Fibroblast of lung (primary cell): ENCODE measurements around the gene FHOD3.

Source experiments
- EZH2 ChIP-seq: IDR thresholded peaks from 2 replicates; pipeline ENCODE4 v1.5.1; 2012; ENCODE audit warnings: low read length, control low read depth, mild to moderate bottlenecking; ENCODE audit errors: missing control alignments
- TF ChIP-seq, protein P1 (sequence below), 2 donors: IDR thresholded peaks in 1 of 2; conservative IDR thresholded peaks in 1 of 2; 1 replicate in 1 of 2; 2 replicates in 1 of 2; pipeline ENCODE4 v1.5.1; 2011 to 2012; ENCODE audit warnings: low read length in 2 of 2, control low read depth in 1 of 2, inconsistent platforms in 1 of 2, low read depth in 1 of 2, mild to moderate bottlenecking in 1 of 2

DNA sequence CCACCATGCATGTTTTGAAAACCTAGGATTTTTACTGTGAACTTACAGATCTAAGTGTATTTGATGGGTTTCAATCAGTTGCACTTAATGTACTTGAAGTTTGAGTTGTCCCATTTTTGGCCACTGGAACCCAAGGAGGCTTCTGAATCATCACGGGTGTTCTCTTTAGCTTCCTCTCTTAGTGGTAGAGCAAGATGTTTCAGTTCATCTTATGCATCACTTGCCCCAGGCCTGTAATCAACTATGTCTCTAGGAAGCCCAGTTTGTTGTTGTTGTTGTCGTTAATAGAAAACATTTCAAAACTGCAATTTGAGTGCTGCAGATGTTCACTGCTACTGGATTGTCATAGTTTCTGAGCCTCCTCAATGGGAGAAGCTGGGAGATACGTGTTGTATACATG, 97.0 kb downstream of the FHOD3 start:
- TF ChIP-seq, protein P1, sequence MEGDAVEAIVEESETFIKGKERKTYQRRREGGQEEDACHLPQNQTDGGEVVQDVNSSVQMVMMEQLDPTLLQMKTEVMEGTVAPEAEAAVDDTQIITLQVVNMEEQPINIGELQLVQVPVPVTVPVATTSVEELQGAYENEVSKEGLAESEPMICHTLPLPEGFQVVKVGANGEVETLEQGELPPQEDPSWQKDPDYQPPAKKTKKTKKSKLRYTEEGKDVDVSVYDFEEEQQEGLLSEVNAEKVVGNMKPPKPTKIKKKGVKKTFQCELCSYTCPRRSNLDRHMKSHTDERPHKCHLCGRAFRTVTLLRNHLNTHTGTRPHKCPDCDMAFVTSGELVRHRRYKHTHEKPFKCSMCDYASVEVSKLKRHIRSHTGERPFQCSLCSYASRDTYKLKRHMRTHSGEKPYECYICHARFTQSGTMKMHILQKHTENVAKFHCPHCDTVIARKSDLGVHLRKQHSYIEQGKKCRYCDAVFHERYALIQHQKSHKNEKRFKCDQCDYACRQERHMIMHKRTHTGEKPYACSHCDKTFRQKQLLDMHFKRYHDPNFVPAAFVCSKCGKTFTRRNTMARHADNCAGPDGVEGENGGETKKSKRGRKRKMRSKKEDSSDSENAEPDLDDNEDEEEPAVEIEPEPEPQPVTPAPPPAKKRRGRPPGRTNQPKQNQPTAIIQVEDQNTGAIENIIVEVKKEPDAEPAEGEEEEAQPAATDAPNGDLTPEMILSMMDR (conservative IDR thresholded peaks at IDR 0.05 in 1 of 2, IDR thresholded peaks at IDR 0.05 in 1 of 2; ENCODE audit: low read depth in 1 of 2, low read length in 2 of 2), result no peak
- no peak for TF ChIP-seq EZH2
